Upper lobe of right lung (tissue), 1 donor: ENCODE results near the gene ABLIM2. TPM values are rescaled to one million over a fixed set of nuclear protein-coding genes. Genes with fewer than 3 reads are reported as not detected.

ENCODE experiments used
- ATAC-seq: fragments of 200-7000 bp; cut with Tn5 transposase; one replicate; pipeline ENCODE4 v1.9.1; 2020; ENCODE audit warnings: mild to moderate bottlenecking, moderate library complexity
- DNase-seq: peaks from one replicate; pipeline ENCODE4 v3.0.0-alpha.2; 2020
- H3K27ac ChIP-seq: fragments of 200-600 bp; one replicate; pipeline ENCODE4 v1.8.0; 2022
- H3K27me3 ChIP-seq: fragments of 200-600 bp; one replicate; pipeline ENCODE4 v1.8.0; 2022; ENCODE audit warnings: mild to moderate bottlenecking
- H3K36me3 ChIP-seq: fragments of 200-600 bp; one replicate; pipeline ENCODE4 v1.8.0; 2022
- H3K4me1 ChIP-seq: fragments of 200-600 bp; one replicate; pipeline ENCODE4 v1.8.0; 2022
- H3K4me3 ChIP-seq: fragments of 200-600 bp; one replicate; pipeline ENCODE4 v1.8.0; 2022; ENCODE audit warnings: mild to moderate bottlenecking
- H3K9me3 ChIP-seq: fragments of 200-600 bp; one replicate; pipeline ENCODE4 v1.8.0; 2022
- intact Hi-C: fragments of 100-400 bp; cut with DNase I; formaldehyde crosslinking; loops from one replicate; pipeline ENCODE4 v1.11.0; 2022
- total RNA-seq: library from RNA; stranded (reverse); fragmentation: NEBNext Ultra II Directional; extraction: Animal tissue kit (Norgen Biotek cat#: 25700); gene quantifications from one replicate; pipeline ENCODE4 v1.2.1, GENCODE V29; 2021
- TF ChIP-seq, protein P1 (sequence below): fragments of 200-600 bp; IDR thresholded peaks from one replicate; pipeline ENCODE4 v1.8.0; 2022; ENCODE audit warnings: antibody characterized with exemption
- donor health status: DM: no; HTN: yes; CAD: no; lungs with severe emphysema.

Gene ABLIM2
- total RNA-seq, 1 donor from 2014 or later, result 12.7 TPM

DNA sequence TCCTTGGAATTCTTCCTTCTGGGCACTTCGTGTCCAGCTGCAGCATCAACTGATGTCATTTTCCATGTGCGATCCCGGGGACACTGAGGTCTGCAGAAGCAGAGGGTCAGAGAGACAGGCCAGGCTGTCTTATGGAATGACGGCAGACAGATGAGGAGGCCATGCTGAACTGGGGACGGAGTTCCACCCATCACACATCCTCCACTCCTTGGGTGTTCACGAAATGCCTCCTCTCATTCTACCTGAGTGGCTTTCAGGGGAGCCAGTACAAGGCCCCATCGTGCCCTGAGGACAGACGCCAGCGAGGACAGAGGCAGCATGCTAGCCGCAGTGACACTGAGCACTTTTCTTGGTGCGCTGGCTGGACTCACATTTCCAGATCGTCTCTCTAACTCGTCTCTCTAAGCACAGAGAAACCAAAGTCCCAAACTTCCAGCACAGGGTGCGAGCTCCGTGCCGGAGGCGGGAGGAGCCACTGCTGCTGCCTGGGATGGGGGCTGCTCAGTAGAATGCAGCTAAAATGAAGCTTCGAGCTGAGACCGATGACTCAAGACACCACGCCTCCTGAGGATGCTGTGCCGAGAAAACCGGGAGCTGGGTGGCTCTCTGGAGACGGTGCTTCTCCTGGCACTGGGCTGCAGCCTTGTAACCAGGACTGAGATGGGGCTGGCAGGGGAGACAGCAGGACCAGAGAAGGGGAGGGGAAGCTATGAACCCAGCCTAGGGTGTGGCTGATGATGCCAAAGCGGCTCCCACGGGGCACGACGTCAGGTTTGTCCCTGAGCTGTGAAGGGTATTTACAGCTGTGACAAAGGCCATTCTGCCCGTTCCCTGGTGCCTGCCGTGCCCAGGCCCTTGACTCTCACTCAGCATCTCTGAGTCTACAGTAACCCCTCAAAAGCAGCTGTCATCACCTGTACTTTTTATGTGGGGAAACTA, 8.2 kb downstream of the ABLIM2 start:
- H3K36me3 ChIP-seq, result no peaks in the 10 kb centered on the region
- DNase-seq (no peak), ATAC-seq (no peak)
- no peaks in the 10 kb centered on the region for H3K9me3 ChIP-seq
- TF ChIP-seq, protein P1, sequence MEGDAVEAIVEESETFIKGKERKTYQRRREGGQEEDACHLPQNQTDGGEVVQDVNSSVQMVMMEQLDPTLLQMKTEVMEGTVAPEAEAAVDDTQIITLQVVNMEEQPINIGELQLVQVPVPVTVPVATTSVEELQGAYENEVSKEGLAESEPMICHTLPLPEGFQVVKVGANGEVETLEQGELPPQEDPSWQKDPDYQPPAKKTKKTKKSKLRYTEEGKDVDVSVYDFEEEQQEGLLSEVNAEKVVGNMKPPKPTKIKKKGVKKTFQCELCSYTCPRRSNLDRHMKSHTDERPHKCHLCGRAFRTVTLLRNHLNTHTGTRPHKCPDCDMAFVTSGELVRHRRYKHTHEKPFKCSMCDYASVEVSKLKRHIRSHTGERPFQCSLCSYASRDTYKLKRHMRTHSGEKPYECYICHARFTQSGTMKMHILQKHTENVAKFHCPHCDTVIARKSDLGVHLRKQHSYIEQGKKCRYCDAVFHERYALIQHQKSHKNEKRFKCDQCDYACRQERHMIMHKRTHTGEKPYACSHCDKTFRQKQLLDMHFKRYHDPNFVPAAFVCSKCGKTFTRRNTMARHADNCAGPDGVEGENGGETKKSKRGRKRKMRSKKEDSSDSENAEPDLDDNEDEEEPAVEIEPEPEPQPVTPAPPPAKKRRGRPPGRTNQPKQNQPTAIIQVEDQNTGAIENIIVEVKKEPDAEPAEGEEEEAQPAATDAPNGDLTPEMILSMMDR, result no peak
- no peaks in the 10 kb centered on the region for H3K27me3 ChIP-seq
- H3K27ac ChIP-seq, result no peak overlapping the region
- H3K4me1 ChIP-seq, result peaks cover 7% of the 10 kb centered on the region
- intact Hi-C loops, result no loop called here
- no peak overlapping the region for H3K4me3 ChIP-seq

DNA sequence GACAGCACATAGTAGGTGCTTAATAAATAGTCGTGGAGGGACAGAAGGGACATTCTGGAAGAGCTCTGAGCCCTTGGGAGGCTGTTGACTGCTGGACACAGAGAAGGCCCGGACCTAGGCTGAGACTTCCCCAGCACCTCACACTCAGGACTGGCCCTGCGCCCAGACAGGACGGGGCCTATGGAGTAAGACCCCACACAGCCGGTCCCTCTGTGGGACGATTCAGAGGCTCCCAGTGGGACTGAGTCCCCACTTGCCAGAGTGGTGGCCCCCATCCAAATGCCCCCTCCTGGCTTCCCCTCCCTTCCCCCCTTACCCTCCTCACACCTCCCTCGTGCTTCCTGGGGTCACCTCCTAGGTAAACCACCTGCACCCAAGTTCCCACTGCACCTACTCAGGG, 8.9 kb downstream of the ABLIM2 start:
- TF ChIP-seq, protein P1, result no peak
- no peak for DNase-seq
- Histone ChIP-seq H3K27ac (no peak overlapping the region), H3K36me3 (no peaks in the 10 kb centered on the region), H3K4me3 (no peak overlapping the region), H3K27me3 (no peaks in the 10 kb centered on the region), H3K9me3 (no peaks in the 10 kb centered on the region), H3K4me1 (peaks cover 14% of the 10 kb centered on the region)
- ATAC-seq, result no peak
- intact Hi-C loops, result no loop called here

DNA sequence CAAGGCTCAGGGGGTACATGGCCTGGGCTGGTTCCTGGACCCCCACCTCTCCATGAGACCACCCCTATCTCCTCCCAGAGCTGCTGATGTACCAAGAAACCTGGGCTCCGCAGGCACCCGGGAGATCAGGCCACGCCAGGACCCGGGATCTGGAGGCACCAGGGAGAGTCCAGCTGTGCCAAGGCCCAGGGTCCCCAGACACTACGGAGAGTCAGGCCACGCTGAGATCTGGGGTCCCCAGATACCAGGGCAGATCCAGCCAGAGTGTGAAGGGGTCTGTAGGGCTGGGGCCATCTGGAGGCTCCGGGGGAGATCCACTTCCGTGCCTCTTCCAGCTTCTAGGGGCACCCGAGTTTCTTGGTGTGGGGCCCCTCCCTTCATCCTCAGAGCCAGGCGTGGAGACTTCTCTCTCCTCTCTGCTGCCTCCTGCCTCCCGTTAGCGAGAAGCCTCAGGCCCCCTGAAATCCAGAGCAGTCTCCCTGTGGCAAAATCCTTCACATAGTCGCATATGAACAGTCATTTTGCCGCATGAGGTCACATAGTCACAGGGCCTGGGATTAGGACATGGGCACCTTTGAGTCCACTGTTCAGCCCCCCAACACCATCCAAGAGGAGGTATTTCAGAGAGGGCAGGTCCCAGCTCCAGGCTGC, 9.7 kb downstream of the ABLIM2 start:
- Histone ChIP-seq H3K36me3 (no peaks in the 10 kb centered on the region), H3K9me3 (no peaks in the 10 kb centered on the region), H3K4me1 (peaks cover 14% of the 10 kb centered on the region), H3K4me3 (no peak overlapping the region), H3K27me3 (no peaks in the 10 kb centered on the region), H3K27ac (no peak overlapping the region)
- intact Hi-C loops, result no loop called here
- ATAC-seq, result no peak
- no peak for DNase-seq
- TF ChIP-seq, protein P1, result no peak

DNA sequence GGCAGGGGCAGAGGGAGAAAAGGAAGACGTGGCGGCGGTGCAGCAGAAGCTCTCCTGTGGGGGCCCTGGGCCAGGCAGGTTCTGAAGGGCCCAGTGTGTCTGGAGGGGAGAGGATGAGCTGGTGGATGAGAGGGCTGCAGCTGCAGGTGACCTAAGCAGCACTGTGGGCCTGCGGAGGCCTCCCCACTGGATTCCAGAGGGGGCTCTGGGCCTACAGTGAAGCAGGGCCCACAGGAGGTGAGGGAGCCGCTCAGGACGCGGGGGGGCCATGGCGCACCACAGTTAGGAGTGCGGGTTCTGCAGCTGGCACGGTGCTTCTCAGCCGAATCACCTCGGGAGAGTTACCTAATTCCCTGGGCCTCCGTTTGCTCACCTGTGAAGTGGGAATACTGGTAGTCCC, 10.5 kb downstream of the ABLIM2 start:
- ATAC-seq, result no peak
- H3K9me3 ChIP-seq, result no peaks in the 10 kb centered on the region
- H3K27me3 ChIP-seq, result no peaks in the 10 kb centered on the region
- intact Hi-C loops, result no loop called here
- TF ChIP-seq, protein P1, result no peak
- no peak overlapping the region for H3K4me3 ChIP-seq
- H3K27ac ChIP-seq, result no peak overlapping the region
- DNase-seq, result no peak
- no peaks in the 10 kb centered on the region for H3K36me3 ChIP-seq
- peaks cover 14% of the 10 kb centered on the region for H3K4me1 ChIP-seq

DNA sequence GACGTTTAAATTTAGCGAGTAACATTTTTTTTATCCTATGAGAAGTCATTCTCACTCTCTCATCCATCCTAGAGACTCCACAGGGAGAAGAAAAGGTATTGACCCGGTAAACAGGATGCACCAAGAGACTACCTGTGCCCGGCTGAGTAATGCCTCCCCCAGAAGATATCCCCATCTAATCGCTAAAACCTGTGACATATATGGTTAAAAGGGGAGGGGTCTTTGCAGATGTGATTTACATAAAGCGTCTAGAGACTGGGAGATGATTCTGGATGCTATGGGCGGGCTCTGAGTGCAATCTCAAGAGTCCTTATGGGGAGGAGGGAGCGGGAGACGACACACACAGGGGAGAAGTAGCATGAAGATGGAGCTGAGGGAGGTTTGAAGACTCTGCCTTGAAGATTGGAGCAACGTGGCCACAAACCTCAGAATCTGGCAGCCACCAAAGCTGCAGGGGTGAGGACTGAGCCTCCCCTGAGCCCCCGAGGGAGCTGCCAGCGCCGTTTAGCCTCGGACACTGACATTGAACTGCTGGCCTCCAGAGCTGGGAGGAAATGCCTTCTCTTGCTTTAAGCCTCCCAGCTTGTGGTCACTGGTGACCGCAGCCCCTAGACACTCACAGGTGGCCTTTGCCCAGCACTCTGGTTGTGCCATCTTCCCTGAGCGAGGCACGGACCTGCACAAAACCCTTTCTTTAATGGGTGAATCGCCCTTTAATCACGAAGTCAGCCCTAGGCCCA, 11.2 kb downstream of the ABLIM2 start:
- Histone ChIP-seq H3K4me1 (peaks cover 14% of the 10 kb centered on the region), H3K27ac (no peak overlapping the region), H3K9me3 (no peaks in the 10 kb centered on the region), H3K36me3 (no peaks in the 10 kb centered on the region), H3K4me3 (no peak overlapping the region), H3K27me3 (no peaks in the 10 kb centered on the region)
- DNase-seq (no peak), ATAC-seq (no peak)
- intact Hi-C loops, result no loop called here
- TF ChIP-seq, protein P1, result no peak
